Stimulated activated CD4-positive, alpha-beta T cell treated with anti-CD3 and anti-CD28 coated beads, Interleukin-4, amount 100 ng/mL, for 48 hours (primary cell): ENCODE results near the gene PPP1R16B.

Experiments used
- DNase-seq, 2 donors: peaks; one replicate each; pipeline ENCODE4 v3.0.0-alpha.2; 2020; ENCODE audit warnings: low read depth in 2 of 2

Gene PPP1R16B

GRCh38 chr20:38962044-38962927 lies 156.8 kb downstream of the PPP1R16B start, which contains the start of gene DHX35:
TSS of gene DHX35 (plus strand) at chr20:38962344. CDS start at chr20:38962368, 24 bp downstream.
- DNase-seq = peak; percentile 98 to 99

GRCh38 chr20:38962928-38963401 lies 157.5 kb downstream of the PPP1R16B start:
- DNase-seq = no peak

- DNase-seq = no peak
These were observed 158.2 kb downstream of the PPP1R16B start for GRCh38 chr20:38963745-38964144.

GRCh38 chr20:38965264-38965663 lies 159.8 kb downstream of the PPP1R16B start:
- DNase-seq = no peak

GRCh38 chr20:38968090-38968489 lies 162.6 kb downstream of the PPP1R16B start:
- DNase-seq = no peak

GRCh38 chr20:38969708-38970107 lies 164.2 kb downstream of the PPP1R16B start:
- DNase-seq = no peak

GRCh38 chr20:38970302-38970701 lies 164.8 kb downstream of the PPP1R16B start:
- no peak for DNase-seq
